ENCODE measurements around the gene FURIN.
"Not testable (repeated sequence)": the region's sequence is repeated elsewhere in the genome, so short reads cannot be mapped to it uniquely, and the experiment has no call there.

Gene FURIN

DNA sequence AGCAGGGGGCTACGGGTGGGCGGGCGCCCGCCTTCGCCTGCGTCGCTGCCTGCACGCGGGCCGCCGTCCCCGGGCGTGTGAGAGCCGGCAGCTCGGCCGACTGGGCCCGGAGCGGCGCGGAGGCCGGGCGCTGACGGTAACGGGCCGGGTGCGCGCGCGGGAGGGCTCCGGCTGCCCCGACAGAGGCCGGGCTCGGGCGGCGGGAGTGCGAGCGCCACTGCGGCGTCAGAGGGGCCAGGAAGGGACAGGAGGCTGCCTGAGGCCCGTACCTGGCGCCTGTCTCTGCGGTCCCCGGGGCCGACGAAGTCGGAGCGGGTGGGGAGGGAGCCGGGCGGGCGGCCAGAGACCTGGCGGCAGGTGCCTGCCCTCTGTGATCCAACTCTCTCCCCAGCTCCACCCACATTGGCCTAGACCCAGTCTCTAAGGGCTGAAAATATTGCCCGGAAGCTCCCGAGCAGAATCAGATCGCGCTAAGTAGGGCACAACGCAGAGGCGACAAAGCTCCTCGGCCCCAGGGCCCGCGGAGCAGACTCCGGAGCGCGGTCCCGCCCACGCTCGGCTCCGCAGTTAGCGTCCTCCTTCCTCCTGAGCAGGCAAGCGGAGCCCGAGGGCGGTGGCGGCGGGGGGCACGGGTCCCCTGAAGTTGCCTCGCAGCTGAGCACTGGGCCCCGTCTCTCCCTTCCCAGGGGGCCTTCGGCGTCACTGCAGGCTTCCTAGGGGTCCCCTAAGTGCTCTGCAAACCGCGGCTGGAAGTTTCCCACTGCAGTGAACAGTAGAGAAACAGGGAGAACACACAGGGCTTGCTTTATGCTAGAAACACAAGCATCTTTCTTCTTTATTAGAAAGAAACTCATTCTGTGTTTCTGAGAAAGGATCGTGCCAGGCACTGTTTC lies 34.7 kb downstream of the FURIN start, which contains the start of gene MAN2A2:
TSS of gene MAN2A2 (plus strand) at position 463 of the 893 bp plus-strand sequence. CDS start 906 bp downstream, outside the sequence.
- peak; percentile 74 for DNase-seq (ENCODE audit: low spot score)

DNA sequence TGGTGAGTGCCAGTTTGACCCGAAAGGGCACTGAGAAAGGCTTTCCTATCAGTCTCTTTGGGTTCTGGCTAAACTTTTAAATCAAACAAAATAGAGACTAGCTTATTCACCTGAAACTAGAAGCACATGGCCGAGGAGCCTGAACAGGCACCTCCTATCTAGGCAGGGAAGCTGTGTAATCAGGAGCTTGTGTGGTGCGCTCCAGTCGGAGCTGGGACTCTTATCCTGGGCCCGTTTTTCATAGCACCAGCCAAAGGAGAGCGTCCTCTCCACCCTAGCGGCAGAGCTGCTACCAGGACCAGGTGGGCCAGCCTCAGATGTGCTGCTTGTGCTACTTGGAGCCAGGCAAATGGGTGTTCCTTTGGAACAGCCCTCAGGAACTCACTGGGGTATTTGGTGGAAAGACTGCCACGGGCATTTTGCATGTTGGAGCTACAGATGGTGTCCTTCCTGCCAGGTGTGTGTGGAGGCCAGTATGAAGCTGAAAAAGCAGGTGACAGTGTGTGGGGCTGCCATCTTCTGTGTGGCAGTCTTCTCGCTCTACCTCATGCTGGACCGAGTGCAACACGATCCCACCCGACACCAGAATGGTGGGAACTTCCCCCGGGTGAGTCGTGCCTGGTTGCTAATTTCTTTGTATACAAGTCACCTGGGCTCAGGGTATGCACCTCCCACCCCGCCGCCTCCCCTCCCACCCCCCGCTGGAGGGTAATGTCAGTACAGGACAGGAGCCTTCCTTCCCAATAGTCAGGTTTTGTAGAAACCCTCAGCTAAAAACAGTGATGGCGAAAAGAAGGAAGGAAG lies 35.5 kb downstream of the FURIN start:
- DNase-seq (ENCODE audit: low spot score), result peak; percentile 75

DNA sequence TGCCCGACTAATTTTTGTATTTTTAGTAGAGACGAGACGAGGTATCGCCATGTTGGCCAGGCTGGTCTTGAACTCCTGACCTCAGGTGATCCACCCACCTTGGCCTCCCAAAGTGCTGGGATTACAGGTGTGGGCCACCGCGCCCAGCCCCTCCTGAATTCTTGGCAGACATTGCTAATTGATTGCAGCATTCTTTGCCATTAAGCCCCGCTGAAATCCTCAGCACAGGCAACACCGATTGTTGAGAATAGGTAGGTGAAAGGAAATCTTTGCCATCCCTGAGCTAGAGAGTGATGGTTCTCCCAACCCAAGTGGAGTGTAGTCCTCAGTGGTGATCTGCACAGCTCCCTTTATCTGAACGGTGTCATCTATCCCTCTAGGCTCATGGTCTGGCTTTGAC lies 36.4 kb downstream of the FURIN start:
- DNase-seq (ENCODE audit: low spot score), result no peak

DNA sequence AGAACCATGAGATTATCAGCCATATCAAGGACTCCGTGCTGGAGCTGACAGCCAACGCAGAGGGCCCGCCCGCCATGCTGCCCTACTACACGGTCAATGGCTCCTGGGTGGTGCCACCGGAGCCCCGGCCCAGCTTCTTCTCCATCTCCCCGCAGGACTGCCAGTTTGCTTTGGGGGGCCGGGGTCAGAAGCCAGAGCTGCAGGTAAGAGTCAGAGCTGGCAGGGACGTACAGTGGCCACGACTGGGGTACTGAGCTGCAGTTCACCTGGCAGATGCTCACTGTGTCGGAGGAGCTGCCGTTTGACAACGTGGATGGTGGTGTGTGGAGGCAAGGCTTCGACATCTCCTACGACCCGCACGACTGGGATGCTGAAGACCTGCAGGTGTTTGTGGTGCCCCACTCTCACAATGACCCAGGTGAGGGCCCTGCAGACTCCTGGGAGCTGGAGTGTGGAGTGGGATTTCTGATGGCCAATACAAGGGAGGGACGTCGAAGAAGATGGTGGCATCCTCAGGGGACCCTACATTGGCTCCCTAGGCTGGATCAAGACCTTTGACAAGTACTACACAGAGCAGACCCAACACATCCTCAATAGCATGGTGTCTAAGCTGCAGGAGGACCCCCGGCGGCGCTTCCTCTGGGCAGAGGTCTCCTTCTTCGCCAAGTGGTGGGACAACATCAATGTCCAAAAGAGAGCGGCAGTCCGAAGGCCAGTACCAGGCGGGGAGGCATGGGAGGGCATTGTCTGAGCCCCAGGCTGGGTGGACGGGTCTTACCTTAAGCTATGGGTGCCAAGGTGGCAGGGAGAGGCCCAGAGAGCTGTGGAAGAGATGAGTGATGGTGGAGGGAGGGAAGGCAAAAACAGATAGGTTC lies 37.2 kb downstream of the FURIN start:
- DNase-seq (ENCODE audit: low spot score), result no peak

DNA sequence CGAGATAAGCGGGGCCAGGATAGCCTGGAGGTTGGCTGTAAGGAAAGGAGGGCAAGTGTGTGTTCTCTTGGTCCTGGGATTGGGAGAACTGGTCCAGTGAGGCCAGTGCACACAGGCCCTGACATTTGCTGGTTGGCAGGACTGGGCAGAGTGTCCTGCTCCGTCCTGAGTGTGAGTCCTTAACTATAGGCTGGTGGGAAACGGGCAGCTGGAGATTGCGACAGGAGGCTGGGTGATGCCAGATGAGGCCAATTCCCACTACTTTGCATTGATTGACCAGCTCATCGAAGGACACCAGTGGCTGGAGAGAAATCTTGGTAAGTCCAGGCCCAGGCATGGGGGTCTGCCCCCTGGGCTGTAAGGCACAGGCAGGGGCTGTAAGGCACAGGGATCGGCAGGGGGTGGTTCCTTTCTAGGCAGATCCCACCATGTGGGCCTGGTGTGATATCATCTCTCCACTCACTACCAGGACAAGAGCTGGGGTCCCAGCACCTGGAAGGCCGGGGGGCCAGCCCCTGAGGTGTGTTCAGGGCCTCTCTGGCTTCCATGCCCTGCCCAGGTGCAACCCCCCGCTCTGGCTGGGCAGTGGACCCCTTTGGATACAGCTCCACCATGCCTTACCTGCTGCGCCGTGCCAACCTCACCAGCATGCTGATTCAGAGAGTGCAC lies 37.9 kb downstream of the FURIN start:
- no peak for DNase-seq (ENCODE audit: low spot score)

DNA sequence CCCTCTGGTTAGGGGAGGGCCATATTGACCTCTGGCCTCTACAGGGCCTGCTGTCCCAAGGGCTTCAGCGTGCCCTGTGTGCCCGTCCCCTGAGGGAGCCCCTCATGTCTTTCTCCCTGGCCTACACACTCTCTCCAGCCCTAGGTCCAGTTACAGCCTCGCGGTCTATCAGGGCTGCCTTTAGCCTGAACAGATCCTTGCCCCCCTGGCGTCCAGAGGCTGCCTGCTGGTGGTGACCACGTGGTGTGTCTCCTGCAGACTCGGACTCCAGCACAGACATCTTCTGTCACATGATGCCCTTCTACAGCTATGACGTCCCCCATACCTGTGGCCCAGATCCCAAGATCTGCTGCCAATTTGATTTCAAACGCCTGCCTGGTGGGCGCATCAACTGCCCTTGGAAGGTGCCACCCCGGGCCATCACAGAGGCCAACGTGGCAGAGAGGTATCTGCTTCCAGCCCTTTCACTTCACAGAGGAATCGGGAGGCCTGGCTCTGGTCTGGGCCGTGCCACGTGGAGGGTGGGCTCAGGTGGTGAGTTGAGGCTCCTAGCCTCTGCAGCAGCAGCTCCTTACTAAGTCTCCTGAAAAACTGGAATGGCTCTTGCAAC lies 38.8 kb downstream of the FURIN start:
- DNase-seq (ENCODE audit: low spot score), result no peak

DNA sequence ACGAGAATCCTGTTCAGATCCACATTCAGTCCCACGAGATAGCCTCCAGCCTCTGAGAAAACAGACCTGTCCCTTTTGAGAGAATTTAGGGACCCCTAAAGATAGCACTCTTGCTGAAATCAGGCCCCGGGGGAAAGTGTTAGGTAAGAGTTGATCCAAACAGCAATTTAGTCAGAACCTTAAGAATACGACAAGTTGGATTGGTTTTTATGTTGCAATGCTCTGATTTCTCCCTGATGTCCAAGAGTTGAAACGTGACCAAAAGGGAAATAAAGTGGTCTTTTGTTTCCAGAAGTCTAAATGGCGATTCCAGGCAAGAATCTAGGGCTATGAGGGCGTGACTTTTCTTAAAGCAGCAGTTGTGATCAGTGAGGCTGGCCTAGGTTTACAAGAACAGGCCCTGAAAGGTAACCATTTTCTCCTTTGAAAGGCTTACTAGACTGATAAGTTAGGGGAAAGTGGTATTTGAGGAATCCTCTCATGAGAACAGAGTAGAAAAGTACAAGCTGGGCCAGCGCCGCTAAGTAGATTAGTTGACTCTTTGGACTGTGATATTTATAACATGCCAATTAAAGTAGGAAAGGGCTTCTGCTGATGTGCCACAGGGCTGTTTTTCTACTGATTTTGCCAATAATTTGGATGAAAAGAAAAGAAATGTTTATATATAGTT lies 39.6 kb downstream of the FURIN start:
- DNase-seq (ENCODE audit: low spot score), result no peak

DNA sequence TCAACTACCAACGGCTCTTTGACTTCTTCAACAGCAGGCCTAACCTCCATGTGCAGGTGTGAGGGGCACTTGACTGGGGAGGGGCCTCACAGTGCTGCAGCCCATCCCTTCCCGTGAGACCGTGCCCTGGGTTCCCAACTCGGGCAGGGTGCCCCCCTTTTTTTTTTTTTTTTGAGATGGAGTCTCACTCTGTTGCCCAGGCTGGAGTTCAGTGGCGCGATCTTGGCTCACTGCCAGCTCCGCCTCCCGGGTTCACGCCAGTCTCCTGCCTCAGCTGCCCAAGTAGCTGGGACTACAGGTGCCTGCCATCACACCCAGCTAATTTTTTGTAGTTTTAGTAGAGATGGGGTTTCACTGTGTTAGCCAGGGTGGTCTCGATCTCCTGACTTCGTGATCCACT lies 41.1 kb downstream of the FURIN start:
- DNase-seq (ENCODE audit: low spot score), result not testable (repeated sequence)

DNA sequence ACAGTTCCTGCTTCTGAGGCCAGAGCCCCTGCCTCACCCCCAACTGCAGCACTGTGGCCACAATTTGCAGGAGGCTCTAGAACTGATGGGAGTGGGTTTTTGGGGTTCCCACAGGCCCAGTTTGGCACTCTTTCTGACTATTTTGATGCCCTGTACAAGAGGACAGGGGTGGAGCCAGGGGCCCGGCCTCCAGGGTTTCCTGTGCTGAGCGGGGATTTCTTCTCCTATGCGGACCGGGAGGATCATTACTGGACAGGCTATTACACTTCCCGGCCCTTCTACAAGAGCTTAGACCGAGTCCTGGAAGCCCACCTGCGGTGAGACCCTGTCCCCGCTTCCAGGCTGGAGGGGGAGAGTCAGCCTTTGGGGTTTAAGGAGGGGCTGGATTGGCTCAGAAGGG lies 41.6 kb downstream of the FURIN start:
- DNase-seq (ENCODE audit: low spot score), result no peak

DNA sequence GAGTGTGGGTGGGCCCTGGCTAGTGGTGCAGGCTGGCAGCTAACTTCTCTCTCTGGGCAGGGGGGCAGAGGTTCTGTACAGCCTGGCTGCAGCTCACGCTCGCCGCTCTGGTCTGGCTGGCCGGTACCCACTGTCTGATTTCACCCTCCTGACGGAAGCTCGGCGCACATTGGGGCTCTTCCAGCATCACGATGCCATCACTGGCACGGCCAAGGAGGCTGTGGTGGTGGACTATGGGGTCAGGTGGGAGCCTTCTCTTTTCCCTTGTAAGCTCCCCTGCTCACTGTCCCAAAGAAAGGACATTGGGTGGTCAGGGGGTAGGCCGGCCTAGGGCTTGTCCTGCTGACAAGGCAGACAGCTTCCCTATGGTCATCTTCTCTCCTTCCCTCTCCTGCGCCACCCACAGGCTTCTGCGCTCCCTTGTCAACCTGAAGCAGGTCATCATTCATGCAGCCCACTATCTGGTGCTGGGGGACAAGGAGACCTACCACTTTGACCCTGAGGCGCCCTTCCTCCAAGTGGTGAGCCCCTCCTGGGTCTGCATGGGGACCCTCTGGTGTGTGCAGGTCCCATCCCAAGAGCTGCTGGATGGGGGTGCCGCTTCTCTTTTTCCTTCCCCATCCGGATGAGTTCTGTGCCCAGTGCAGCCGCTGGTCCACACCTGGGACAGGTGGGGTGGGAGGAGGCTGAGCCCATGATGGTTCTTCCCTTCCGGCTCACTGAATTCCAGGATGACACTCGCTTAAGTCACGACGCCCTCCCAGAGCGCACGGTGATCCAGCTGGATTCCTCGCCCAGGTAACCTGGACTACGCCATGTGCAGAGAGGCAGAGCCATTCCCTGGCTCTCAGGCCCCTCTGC lies 42.3 kb downstream of the FURIN start:
- no peak for DNase-seq (ENCODE audit: low spot score)

DNA sequence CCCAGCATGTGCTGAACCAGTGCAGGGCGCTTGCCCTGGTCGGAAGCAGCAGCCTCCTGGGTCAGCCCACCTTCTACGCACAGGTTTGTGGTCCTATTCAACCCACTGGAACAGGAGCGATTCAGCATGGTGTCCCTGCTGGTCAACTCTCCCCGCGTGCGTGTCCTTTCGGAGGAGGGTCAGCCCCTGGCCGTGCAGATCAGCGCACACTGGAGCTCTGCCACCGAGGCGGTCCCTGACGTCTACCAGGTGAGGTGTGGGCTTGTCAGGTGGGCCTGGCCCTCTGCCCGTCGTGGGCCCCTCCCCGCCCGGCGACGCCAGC lies 42.9 kb downstream of the FURIN start:
- no peak for DNase-seq (ENCODE audit: low spot score)

DNA sequence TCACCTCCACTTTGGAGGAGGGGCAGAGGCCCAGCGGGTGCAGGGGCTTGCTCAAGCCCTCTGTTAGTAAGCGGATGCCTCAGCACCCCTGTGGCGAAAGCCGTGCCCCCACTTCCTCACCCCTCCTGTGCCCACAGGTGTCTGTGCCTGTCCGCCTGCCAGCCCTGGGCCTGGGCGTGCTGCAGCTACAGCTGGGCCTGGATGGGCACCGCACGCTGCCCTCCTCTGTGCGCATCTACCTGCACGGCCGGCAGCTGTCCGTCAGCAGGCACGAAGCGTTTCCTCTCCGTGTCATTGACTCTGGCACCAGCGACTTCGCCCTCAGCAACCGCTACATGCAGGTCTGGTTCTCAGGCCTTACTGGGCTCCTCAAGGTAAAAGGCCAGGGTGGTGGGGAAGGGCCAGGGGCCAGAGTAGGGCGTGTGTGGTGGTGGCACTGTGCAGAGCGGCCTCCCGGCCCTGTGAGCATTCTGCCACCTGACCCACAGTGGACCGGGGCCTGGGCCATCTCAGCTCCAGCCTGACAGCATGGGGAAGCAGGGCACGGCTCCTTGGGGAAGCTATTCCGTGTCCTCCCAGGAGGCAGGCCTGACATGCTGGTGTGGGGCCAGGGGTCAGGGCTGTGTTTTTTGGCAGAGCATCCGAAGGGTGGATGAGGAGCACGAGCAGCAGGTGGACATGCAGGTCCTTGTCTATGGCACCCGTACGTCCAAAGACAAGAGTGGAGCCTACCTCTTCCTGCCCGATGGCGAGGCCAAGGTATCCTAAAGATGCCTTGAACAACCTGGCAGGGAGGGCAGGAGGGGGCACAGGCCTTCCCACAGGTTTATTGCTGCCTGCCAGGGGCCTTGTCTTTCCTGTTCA lies 43.8 kb downstream of the FURIN start:
- DNase-seq (ENCODE audit: low spot score), result no peak

DNA sequence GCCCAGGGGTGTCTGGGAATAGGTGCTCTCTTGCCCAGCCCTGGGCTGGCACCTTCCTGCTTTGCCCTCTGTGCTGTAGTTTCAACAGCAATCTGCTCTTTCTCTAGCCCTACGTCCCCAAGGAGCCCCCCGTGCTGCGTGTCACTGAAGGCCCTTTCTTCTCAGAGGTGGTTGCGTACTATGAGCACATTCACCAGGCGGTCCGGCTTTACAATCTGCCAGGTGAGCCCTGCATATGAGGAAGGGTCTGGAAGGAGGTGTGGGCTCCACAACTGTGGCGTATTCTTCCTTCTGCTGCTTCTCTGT lies 44.3 kb downstream of the FURIN start:
- DNase-seq (ENCODE audit: low spot score), result no peak

DNA sequence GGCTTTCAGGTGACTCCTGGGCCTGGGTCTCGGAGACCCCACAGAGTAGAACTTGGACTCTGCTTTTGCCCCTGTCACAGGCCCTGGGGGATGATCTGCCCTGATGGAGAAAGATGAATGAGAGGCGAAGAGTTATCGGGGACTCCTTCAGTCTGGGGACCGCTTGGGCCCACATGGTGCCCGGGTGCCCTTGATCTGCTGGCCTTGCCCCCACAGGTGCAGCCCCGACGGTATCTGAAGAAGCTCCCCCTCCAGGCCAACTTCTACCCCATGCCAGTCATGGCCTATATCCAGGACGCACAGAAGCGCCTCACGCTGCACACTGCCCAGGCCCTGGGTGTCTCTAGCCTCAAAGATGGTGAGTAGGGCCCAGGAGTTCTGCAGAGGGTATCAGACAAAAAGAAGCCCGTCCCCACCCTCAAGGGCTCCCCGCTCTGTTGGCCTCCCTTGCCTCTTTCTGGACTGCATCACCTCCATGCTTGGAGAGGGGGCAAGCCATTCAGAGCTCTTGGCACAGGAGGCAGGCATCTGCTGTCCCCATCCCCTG lies 45.1 kb downstream of the FURIN start:
- DNase-seq (ENCODE audit: low spot score), result no peak

DNA sequence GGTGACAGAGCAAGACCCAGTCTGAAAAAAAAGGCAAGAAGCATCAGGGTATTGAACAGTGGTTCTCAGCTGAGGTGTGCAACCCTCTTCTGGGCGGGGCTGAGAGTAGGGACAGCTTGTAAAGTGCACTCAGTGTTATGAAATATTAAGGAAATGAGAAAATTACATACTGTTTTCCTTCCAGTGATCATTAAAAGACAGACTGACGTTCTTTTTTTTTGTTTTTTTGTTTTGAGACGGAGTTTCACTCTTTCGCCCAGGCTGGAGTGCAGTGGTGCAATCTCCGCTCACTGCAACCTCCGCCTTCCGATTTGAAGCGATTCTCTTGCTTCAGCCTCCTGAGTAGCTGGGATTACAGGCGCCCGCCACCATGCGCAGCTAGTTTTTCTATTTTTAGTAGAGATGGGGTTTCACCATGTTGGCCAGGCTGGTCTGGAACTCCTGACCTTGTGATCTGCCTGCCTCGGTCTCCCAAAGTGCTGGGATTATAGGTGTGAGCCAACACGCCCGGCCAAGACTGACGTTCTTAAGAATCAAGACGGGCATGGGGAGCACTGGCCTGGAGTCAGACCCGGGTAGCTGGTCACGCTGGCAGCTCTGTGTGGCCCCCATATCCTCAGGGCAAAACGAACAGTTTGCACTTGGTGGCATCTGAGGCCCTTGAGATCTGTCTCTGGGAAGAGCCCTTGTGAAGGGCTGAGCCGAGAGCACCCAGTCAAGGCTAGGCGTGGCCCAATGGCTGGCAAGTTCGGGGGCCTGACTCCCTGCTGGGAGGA lies 46.1 kb downstream of the FURIN start:
- DNase-seq (ENCODE audit: low spot score), result no peak

DNA sequence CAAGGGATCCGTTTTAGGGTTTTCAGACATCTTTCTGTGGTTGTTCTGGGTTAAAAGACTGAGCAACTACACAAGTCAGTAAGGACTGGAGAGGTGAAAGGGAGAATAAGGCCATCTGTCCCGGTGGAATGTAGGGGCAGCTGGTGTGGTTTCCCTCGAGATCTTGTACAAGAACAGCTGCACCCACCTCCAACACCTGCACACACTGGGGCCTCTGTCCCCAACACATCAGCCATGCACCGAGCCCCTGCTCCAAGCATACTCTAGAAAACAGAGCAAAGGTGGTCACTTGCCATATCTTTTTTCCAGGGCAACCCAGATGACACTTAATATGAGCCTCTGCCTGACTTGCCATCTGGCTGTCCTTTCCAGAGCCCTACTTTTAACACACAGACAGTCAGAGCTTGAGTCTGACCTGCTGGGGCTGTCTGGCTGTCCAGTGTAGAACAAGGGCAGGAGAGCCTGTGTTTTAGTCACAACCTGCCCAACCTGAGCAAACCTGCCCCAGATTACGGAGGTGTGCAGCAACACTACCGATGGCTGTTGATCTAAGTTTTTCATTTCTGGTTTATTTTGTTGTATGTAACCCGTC lies 46.9 kb downstream of the FURIN start:
- no peak for DNase-seq (ENCODE audit: low spot score)

DNA sequence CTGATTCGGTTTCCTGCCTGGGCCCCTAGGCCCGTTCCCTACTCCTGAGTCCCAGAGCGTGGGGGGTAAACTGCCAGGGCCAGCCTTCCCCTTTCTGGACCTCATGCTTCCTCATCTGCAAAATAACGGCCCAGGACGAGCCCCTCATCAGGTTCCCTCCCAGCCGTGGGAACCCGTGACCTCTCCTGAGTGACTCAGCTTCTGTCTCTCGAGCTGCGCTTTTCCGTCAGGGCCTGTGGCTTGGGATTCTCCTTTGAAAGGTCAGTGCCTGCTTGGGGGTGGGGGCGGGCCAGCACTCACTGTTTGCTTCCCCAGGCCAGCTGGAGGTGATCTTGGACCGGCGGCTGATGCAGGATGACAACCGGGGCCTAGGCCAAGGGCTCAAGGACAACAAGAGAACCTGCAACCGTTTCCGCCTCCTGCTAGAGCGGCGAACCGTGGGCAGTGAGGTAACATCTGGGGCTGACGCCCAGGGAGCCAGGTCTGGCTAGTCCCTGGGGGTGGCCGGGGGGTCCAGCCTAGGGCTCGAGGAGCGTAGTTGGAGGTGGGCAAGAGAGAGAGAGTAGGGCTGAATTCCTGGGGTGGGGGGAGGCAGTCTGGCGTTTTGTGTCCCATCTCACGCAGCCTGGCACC lies 47.5 kb downstream of the FURIN start:
- no peak for DNase-seq (ENCODE audit: low spot score)
